ENCODE results near the gene NKTR.
A peak's percentile ranks its signal among the peaks of the same experiment; 100 is the strongest.

NKTR gene

GRCh38 chr3:42581709-42582473 lies 18.6 kb upstream of the NKTR start, which contains the start of gene SEC22C (continued):
- peak; percentile 52 for TF ChIP-seq PRDM10 (tag by site-specific recombination; IDR thresholded peaks at IDR 0.05)
- TF ChIP-seq WT1 (tag by site-specific recombination; IDR thresholded peaks at IDR 0.05), result peak; percentile 83
- TF ChIP-seq, protein P1, sequence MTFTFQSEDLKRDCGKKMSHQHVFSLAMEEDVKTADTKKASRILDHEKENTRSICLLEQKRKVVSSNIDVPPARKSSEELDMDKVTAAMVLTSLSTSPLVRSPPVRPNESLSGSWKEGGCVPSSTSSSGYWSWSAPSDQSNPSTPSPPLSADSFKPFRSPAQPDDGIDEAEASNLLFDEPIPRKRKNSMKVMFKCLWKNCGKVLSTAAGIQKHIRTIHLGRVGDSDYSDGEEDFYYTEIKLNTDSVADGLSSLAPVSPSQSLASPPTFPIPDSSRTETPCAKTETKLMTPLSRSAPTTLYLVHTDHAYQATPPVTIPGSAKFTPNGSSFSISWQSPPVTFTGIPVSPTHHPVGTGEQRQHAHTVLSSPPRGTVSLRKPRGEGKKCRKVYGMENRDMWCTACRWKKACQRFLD (tag by site-specific recombination; IDR thresholded peaks at IDR 0.05), result no peak
- peak; percentile 81 for TF ChIP-seq ZFHX2 (tag by site-specific recombination; conservative IDR thresholded peaks at IDR 0.05)
- TF ChIP-seq, protein P2, sequence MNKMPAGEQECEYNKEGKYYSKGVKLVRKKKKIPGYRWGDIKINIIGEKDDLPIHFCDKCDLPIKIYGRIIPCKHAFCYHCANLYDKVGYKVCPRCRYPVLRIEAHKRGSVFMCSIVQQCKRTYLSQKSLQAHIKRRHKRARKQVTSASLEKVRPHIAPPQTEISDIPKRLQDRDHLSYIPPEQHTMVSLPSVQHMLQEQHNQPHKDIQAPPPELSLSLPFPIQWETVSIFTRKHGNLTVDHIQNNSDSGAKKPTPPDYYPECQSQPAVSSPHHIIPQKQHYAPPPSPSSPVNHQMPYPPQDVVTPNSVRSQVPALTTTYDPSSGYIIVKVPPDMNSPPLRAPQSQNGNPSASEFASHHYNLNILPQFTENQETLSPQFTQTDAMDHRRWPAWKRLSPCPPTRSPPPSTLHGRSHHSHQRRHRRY (tag by site-specific recombination; IDR thresholded peaks at IDR 0.05), result no peak
- TF ChIP-seq ZNF366 (tag by site-specific recombination; conservative IDR thresholded peaks at IDR 0.05), result 0 out of 2 replicates have a peak, but pooled peaks have one; percentile 31
- peak; percentile 79; the same call in 1 of the 2 replicates for TF ChIP-seq PRDM1 (tag by site-specific recombination; IDR thresholded peaks at IDR 0.05)
- peak; percentile 88; the same call in 1 of the 2 replicates for TF ChIP-seq ZNF391 (tag by site-specific recombination; IDR thresholded peaks at IDR 0.05; ENCODE audit: borderline replicate concordance, low read depth)
- TF ChIP-seq ZEB2 (tag by site-specific recombination; IDR thresholded peaks at IDR 0.05), result peak; percentile 82
- TF ChIP-seq ZNF776 (tag by site-specific recombination; IDR thresholded peaks at IDR 0.05; ENCODE audit: borderline replicate concordance), result no peak
- TF ChIP-seq ZNF610 (tag by site-specific recombination; IDR thresholded peaks at IDR 0.05; ENCODE audit: borderline replicate concordance), result peak; percentile 56; the same call in 1 of the 2 replicates
- TF ChIP-seq ZNF529 (tag by site-specific recombination; IDR thresholded peaks at IDR 0.05; ENCODE audit: insufficient replicate concordance), result no peak
- no peak for TF ChIP-seq OVOL3 (tag by site-specific recombination; IDR thresholded peaks at IDR 0.05)
- no peak for TF ChIP-seq ZNF830 (tag by site-specific recombination; IDR thresholded peaks at IDR 0.05; ENCODE audit: low read depth)
- TF ChIP-seq ZBTB20 (tag by site-specific recombination; IDR thresholded peaks at IDR 0.05), result peak; percentile 59
- peak; percentile 48 for TF ChIP-seq ZIC2 (tag by site-specific recombination; IDR thresholded peaks at IDR 0.05)
- TF ChIP-seq, protein P3, sequence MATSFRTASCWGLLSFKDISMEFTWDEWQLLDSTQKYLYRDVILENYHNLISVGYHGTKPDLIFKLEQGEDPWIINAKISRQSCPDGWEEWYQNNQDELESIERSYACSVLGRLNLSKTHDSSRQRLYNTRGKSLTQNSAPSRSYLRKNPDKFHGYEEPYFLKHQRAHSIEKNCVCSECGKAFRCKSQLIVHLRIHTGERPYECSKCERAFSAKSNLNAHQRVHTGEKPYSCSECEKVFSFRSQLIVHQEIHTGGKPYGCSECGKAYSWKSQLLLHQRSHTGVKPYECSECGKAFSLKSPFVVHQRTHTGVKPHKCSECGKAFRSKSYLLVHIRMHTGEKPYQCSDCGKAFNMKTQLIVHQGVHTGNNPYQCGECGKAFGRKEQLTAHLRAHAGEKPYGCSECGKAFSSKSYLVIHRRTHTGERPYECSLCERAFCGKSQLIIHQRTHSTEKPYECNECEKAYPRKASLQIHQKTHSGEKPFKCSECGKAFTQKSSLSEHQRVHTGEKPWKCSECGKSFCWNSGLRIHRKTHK (tag by site-specific recombination; IDR thresholded peaks at IDR 0.05), result no peak
- 0 out of 2 replicates have a peak, but pooled peaks have one; percentile 48 for TF ChIP-seq ZNF2 (tag by site-specific recombination; IDR thresholded peaks at IDR 0.05)
- TF ChIP-seq KLF10 (tag by site-specific recombination; IDR thresholded peaks at IDR 0.05), result peak; percentile 83
- no peak for TF ChIP-seq ZNF626 (tag by site-specific recombination; IDR thresholded peaks at IDR 0.05)
- no peak for TF ChIP-seq AEBP2 (tag by site-specific recombination; IDR thresholded peaks at IDR 0.05; ENCODE audit: borderline replicate concordance)
- TF ChIP-seq ZNF132 (tag by site-specific recombination; IDR thresholded peaks at IDR 0.05; ENCODE audit: borderline replicate concordance), result no peak
- no peak for TF ChIP-seq PBX3 (CRISPR knock-in tag; IDR thresholded peaks at IDR 0.05)
- 0 out of 2 replicates have a peak, but pooled peaks have one; percentile 17 for TF ChIP-seq ZSCAN5A (tag by site-specific recombination; IDR thresholded peaks at IDR 0.05)
- no peak for TF ChIP-seq IKZF3 (tag by site-specific recombination; IDR thresholded peaks at IDR 0.05)
- no peak for TF ChIP-seq ZNF274 (IDR thresholded peaks at IDR 0.05; ENCODE audit: low read length)
- TF ChIP-seq ZNF274 (tag by site-specific recombination; IDR thresholded peaks at IDR 0.05; ENCODE audit: borderline replicate concordance), result no peak
- TF ChIP-seq SP3 (tag by site-specific recombination; IDR thresholded peaks at IDR 0.05), result peak; percentile 75
